OCI-LY3 (cell line): Measurements from ENCODE around the gene BRSK1.

Experiments
- CTCF ChIP-seq: fragments of 200-600, 300-600 bp; sonication (generic); IDR thresholded peaks from 2 replicates; pipeline ENCODE4 v1.5.1; 2014; ENCODE audit warnings: antibody characterized with exemption, low read length, low read depth
- EZH2phosphoT487 ChIP-seq: fragments of 200-600 bp; shearing (Covaris generic); IDR thresholded peaks from 2 replicates; pipeline ENCODE4 v1.6.1; 2018; ENCODE audit warnings: antibody characterized with exemption, mixed run types, low read depth

GRCh38 chr19:55272142-55272541, 11.7 kb upstream of the BRSK1 start:
- TF ChIP-seq CTCF (no peak), EZH2phosphoT487 (no peak)
